ENCODE measurements around the gene FRMD7. TPM values are rescaled to one million over a fixed set of nuclear protein-coding genes. Genes with fewer than 3 reads are reported as not detected.

The FRMD7 gene
- total and polyA plus RNA-seq, 7 experiments from 2014 or later, result not detected

GRCh38 chrX:132088864-132089263 is 39.0 kb downstream of the FRMD7 start:
- Histone ChIP-seq H3K27ac (ENCODE audit: low read depth, low read length) (no peak overlapping the region), H3K4me3 (ENCODE audit: low read length) (no peak overlapping the region), H3K27me3 (ENCODE audit: control insufficient read depth in 2 of 2, insufficient read depth in 2 of 2, low read length in 2 of 2) (no peaks in the 10 kb centered on the region), H3K9me3 (ENCODE audit: control insufficient read depth in 2 of 3, low read length in 3 of 3) (no peaks in the 10 kb centered on the region), H3K4me1 (ENCODE audit: control insufficient read depth in 2 of 2, insufficient read depth in 2 of 2, low read length in 2 of 2) (no peaks in the 10 kb centered on the region), H3K36me3 (ENCODE audit: control insufficient read depth in 2 of 3, insufficient read depth in 3 of 3, low read length in 3 of 3) (no peaks in the 10 kb centered on the region)
- ChIA-PET CTCF (no interaction called here), POLR2A (no interaction called here)
- H3K9me3 Mint-ChIP-seq, result no peaks in the 10 kb centered on the region
- intact Hi-C loops (cut with micrococcal nuclease), result no loop called here
- DNase-seq, result no peak
- no peak for ATAC-seq
- H3K36me3 Mint-ChIP-seq, result no peaks in the 10 kb centered on the region
- peaks cover 0 to 13% (median 7%) of the 10 kb centered on the region in 7 donors for H3K4me1 Mint-ChIP-seq
- no peak overlapping the region for H3K4me3 Mint-ChIP-seq
- H3K27me3 Mint-ChIP-seq, result peaks cover 0 to 7% (median 0%) of the 10 kb centered on the region in 5 donors
- H3K27ac Mint-ChIP-seq, result no peak overlapping the region

DNA sequence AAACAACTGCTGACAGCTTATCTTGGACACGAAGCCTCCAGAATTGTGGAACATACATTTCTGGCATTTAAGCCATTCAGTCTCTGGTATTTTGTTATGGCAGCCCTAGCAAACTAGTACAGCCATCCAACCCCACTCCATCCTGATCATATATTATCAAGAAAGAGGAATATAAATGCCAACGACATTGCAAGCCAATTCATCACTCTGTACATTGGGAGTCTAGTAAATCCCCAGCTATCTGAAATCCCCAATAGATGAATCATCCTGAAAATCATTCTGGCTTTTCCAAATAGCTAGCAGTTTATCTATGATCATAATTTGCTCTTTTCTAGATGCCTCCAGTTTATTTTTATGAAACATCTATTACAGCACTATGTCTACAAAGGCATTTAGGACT is 41.1 kb downstream of the FRMD7 start:
- Histone ChIP-seq H3K36me3 (ENCODE audit: control insufficient read depth in 2 of 3, insufficient read depth in 3 of 3, low read length in 3 of 3) (no peaks in the 10 kb centered on the region), H3K27ac (ENCODE audit: low read depth, low read length) (no peak overlapping the region), H3K4me1 (ENCODE audit: control insufficient read depth in 2 of 2, insufficient read depth in 2 of 2, low read length in 2 of 2) (no peaks in the 10 kb centered on the region), H3K9me3 (ENCODE audit: control insufficient read depth in 2 of 3, low read length in 3 of 3) (no peaks in the 10 kb centered on the region), H3K27me3 (ENCODE audit: control insufficient read depth in 2 of 2, insufficient read depth in 2 of 2, low read length in 2 of 2) (no peaks in the 10 kb centered on the region), H3K4me3 (ENCODE audit: low read length) (no peak overlapping the region)
- Mint-ChIP-seq H3K4me3 (no peak overlapping the region), H3K27ac (no peak overlapping the region), H3K27me3 (peaks cover 0 to 7% (median 0%) of the 10 kb centered on the region in 5 donors), H3K36me3 (no peaks in the 10 kb centered on the region), H3K9me3 (peaks cover 0 to 1% (median 0%) of the 10 kb centered on the region in 11 donors), H3K4me1 (peaks cover 0 to 13% (median 7%) of the 10 kb centered on the region in 7 donors)
- POLR2A ChIA-PET, result no interaction called here
- intact Hi-C loops (cut with micrococcal nuclease), result no loop called here
- no peak for DNase-seq
- ATAC-seq, result no peak
- CTCF ChIA-PET, result no interaction called here

DNA sequence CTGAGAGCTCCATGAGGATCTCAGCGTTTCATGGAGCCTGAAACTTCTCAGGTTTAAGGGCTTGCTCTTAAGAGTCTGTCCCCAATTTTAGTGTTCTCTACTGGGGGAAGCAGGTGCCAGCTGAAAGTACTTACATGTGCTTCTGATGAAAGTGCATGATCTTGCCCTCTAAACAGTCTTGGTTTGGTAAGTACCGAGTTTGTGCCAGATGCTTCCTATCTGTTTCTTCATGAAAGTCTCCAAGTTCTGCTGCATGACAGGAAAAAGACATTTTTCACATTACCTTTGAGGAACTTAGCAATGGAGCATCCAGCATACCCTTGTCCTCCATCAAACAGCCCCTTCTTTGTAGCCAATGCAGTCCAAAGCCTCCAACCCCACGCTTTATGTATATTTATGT is 42.0 kb downstream of the FRMD7 start:
- POLR2A ChIA-PET, result no interaction called here
- H3K27me3 ChIP-seq (ENCODE audit: control insufficient read depth in 2 of 2, insufficient read depth in 2 of 2, low read length in 2 of 2), result no peaks in the 10 kb centered on the region
- Mint-ChIP-seq H3K27ac (no peak overlapping the region), H3K4me1 (peaks cover 0 to 8% (median 4%) of the 10 kb centered on the region in 7 donors), H3K36me3 (no peaks in the 10 kb centered on the region), H3K27me3 (peaks cover 0 to 3% (median 0%) of the 10 kb centered on the region in 5 donors), H3K4me3 (no peak overlapping the region), H3K9me3 (peaks cover 0 to 1% (median 0%) of the 10 kb centered on the region in 11 donors)
- H3K27ac ChIP-seq (ENCODE audit: low read depth, low read length), result no peak overlapping the region
- no peak overlapping the region for H3K4me3 ChIP-seq (ENCODE audit: low read length)
- no peaks in the 10 kb centered on the region for H3K4me1 ChIP-seq (ENCODE audit: control insufficient read depth in 2 of 2, insufficient read depth in 2 of 2, low read length in 2 of 2)
- intact Hi-C loops (cut with micrococcal nuclease), result no loop called here
- no peak for DNase-seq
- ATAC-seq, result no peak
- no peaks in the 10 kb centered on the region for H3K36me3 ChIP-seq (ENCODE audit: control insufficient read depth in 2 of 3, insufficient read depth in 3 of 3, low read length in 3 of 3)
- H3K9me3 ChIP-seq (ENCODE audit: control insufficient read depth in 2 of 3, low read length in 3 of 3), result no peaks in the 10 kb centered on the region
- CTCF ChIA-PET, result no interaction called here

- Mint-ChIP-seq H3K4me1 (peaks cover 0 to 1% (median 0%) of the 10 kb centered on the region in 7 donors), H3K9me3 (peaks cover 0 to 1% (median 0%) of the 10 kb centered on the region in 11 donors), H3K27me3 (no peaks in the 10 kb centered on the region), H3K36me3 (peaks cover 0 to 4% (median 0%) of the 10 kb centered on the region in 5 donors), H3K4me3 (no peak overlapping the region), H3K27ac (no peak overlapping the region)
- Histone ChIP-seq H3K27ac (ENCODE audit: low read depth, low read length) (no peak overlapping the region), H3K4me3 (ENCODE audit: low read length) (no peak overlapping the region), H3K36me3 (ENCODE audit: control insufficient read depth in 2 of 3, insufficient read depth in 3 of 3, low read length in 3 of 3) (peaks cover 0 to 5% (median 0%) of the 10 kb centered on the region in 3 experiments), H3K4me1 (ENCODE audit: control insufficient read depth in 2 of 2, insufficient read depth in 2 of 2, low read length in 2 of 2) (no peaks in the 10 kb centered on the region), H3K27me3 (ENCODE audit: control insufficient read depth in 2 of 2, insufficient read depth in 2 of 2, low read length in 2 of 2) (no peaks in the 10 kb centered on the region), H3K9me3 (ENCODE audit: control insufficient read depth in 2 of 3, low read length in 3 of 3) (no peaks in the 10 kb centered on the region)
- intact Hi-C loops (cut with micrococcal nuclease), result no loop called here
- DNase-seq (no peak), ATAC-seq (no peak)
- ChIA-PET CTCF (interaction anchor here (0.6 kb wide), 1 partner anchor 55 kb away, joined by 3 read pairs; the partner anchor contains the start of gene STK26), POLR2A (no interaction called here)
These were observed 49.9 kb downstream of the FRMD7 start for GRCh38 chrX:132077912-132078311.

DNA sequence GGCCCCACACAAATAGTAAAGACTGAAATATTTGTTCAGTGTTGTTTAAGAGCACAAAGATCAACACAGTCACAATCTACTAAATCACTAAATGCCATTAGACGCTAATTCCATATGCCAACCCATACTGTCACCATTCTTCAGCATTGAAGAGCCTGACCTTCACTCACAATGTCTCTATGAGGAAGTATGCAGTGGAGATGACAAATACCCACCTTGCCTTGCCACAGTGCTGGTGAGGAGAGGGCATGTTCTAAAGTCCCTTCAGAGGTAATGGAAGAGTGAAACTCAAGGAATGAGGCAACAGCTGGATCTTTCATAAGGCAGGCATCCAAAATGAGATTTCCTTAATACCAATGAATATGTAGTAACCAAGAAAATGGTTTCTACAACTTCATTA is 50.4 kb downstream of the FRMD7 start:
- H3K4me1 ChIP-seq (ENCODE audit: control insufficient read depth in 2 of 2, insufficient read depth in 2 of 2, low read length in 2 of 2), result no peaks in the 10 kb centered on the region
- CTCF ChIA-PET, result no interaction called here
- Mint-ChIP-seq H3K4me1 (peaks cover 0 to 1% (median 0%) of the 10 kb centered on the region in 7 donors), H3K27me3 (no peaks in the 10 kb centered on the region), H3K4me3 (no peak overlapping the region), H3K9me3 (peaks cover 0 to 1% (median 0%) of the 10 kb centered on the region in 11 donors), H3K27ac (peak overlapping the region in 3 of 9 donors; percentile 26 to 52 (median 31)), H3K36me3 (peaks cover 0 to 6% (median 0%) of the 10 kb centered on the region in 5 donors)
- intact Hi-C loops (cut with micrococcal nuclease), result no loop called here
- H3K27me3 ChIP-seq (ENCODE audit: control insufficient read depth in 2 of 2, insufficient read depth in 2 of 2, low read length in 2 of 2), result no peaks in the 10 kb centered on the region
- H3K9me3 ChIP-seq (ENCODE audit: control insufficient read depth in 2 of 3, low read length in 3 of 3), result no peaks in the 10 kb centered on the region
- no peak overlapping the region for H3K4me3 ChIP-seq (ENCODE audit: low read length)
- DNase-seq, result no peak
- H3K36me3 ChIP-seq (ENCODE audit: control insufficient read depth in 2 of 3, insufficient read depth in 3 of 3, low read length in 3 of 3), result peaks cover 0 to 5% (median under 1%) of the 10 kb centered on the region in 3 experiments
- no peak for ATAC-seq
- POLR2A ChIA-PET, result no interaction called here
- no peak overlapping the region for H3K27ac ChIP-seq (ENCODE audit: low read depth, low read length)

DNA sequence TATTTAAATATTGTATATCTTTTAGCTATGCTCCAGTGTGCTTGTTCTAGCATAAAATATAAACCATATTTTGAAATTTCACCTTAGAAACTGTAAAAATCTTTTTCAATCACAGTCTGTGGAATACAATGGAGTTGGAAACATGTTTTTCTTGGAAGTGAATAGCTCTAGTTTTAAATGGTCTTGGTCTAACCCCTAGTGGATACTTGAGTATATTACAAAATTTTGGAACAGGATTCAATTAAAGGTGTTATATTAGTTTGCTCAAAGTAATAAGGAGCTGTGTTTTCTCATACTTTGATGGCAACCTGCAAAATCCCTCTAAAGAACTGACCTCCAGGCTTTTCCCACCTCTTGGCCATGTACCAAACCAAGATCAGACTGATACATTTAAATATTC is 56.6 kb downstream of the FRMD7 start:
- no peak overlapping the region for H3K4me3 ChIP-seq (ENCODE audit: low read length)
- ChIA-PET POLR2A (no interaction called here), CTCF (interaction anchor here (1.2 to 2.1 kb wide), 6 partner anchors 9 to 228 kb away, joined by 4 to 8 read pairs (median 6); partner anchors contain the start of gene RAP2C)
- ATAC-seq (no peak), DNase-seq (peak in 2 of 9 donors; percentile 9 to 18)
- Mint-ChIP-seq H3K27ac (no peak overlapping the region), H3K4me3 (no peak overlapping the region), H3K9me3 (no peaks in the 10 kb centered on the region), H3K36me3 (peaks cover 0 to 16% (median 4%) of the 10 kb centered on the region in 5 donors), H3K4me1 (peaks cover 0 to 3% (median 0%) of the 10 kb centered on the region in 7 donors), H3K27me3 (no peaks in the 10 kb centered on the region)
- H3K36me3 ChIP-seq (ENCODE audit: control insufficient read depth in 2 of 3, insufficient read depth in 3 of 3, low read length in 3 of 3), result peaks cover 0 to 18% (median 5%) of the 10 kb centered on the region in 3 experiments
- H3K9me3 ChIP-seq (ENCODE audit: control insufficient read depth in 2 of 3, low read length in 3 of 3), result no peaks in the 10 kb centered on the region
- no peaks in the 10 kb centered on the region for H3K27me3 ChIP-seq (ENCODE audit: control insufficient read depth in 2 of 2, insufficient read depth in 2 of 2, low read length in 2 of 2)
- H3K27ac ChIP-seq (ENCODE audit: low read depth, low read length), result no peak overlapping the region
- H3K4me1 ChIP-seq (ENCODE audit: control insufficient read depth in 2 of 2, insufficient read depth in 2 of 2, low read length in 2 of 2), result no peaks in the 10 kb centered on the region
- intact Hi-C loops (cut with micrococcal nuclease), result loop anchor here (1.0 to 5.0 kb wide), 6 partner anchors 48 to 230 kb away; partner anchors contain the start of gene STK26 (in 1 of the 2)

DNA sequence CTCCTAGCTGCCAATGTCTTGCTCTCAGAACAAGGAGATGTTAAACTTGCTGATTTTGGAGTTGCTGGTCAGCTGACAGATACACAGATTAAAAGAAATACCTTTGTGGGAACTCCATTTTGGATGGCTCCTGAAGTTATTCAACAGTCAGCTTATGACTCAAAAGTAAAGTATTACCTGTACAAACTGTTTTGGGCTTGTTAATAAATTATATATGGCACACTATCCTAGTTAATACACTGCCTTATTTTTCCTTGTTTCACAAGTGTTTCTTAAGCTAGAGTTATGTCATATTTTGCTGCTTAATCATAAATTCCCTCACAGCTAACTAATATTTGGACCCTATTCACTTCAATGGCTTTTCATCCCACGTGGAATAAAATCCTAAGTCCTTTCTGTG is 59.4 kb downstream of the FRMD7 start:
- ChIA-PET CTCF (no interaction called here), POLR2A (no interaction called here)
- Histone ChIP-seq H3K4me3 (ENCODE audit: low read length) (no peak overlapping the region), H3K27ac (ENCODE audit: low read depth, low read length) (no peak overlapping the region), H3K36me3 (ENCODE audit: control insufficient read depth in 2 of 3, insufficient read depth in 3 of 3, low read length in 3 of 3) (peaks cover 0 to 18% (median 0%) of the 10 kb centered on the region in 3 experiments), H3K9me3 (ENCODE audit: control insufficient read depth in 2 of 3, low read length in 3 of 3) (no peaks in the 10 kb centered on the region), H3K4me1 (ENCODE audit: control insufficient read depth in 2 of 2, insufficient read depth in 2 of 2, low read length in 2 of 2) (no peaks in the 10 kb centered on the region), H3K27me3 (ENCODE audit: control insufficient read depth in 2 of 2, insufficient read depth in 2 of 2, low read length in 2 of 2) (no peaks in the 10 kb centered on the region)
- H3K27me3 Mint-ChIP-seq, result no peaks in the 10 kb centered on the region
- intact Hi-C loops (cut with micrococcal nuclease), result no loop called here
- H3K27ac Mint-ChIP-seq, result no peak overlapping the region
- H3K9me3 Mint-ChIP-seq, result no peaks in the 10 kb centered on the region
- no peak overlapping the region for H3K4me3 Mint-ChIP-seq
- peaks cover 0 to 3% (median 0%) of the 10 kb centered on the region in 7 donors for H3K4me1 Mint-ChIP-seq
- DNase-seq (no peak), ATAC-seq (no peak)
- peaks cover 0 to 11% (median 3%) of the 10 kb centered on the region in 5 donors for H3K36me3 Mint-ChIP-seq

Data from naive thymus-derived CD4-positive, alpha-beta T cell (primary cell).